Small intestine (tissue), 7 donors: ENCODE measurements around the gene SAMD11. TPM values are rescaled to one million over a fixed set of nuclear protein-coding genes. Genes with fewer than 3 reads are reported as not detected.
"Not testable (repeated sequence)": the region's sequence is repeated elsewhere in the genome, so short reads cannot be mapped to it uniquely, and the experiment has no call there.

Source experiments
- DNase-seq, 2 donors: peaks; one replicate each; pipeline versions ENCODE4 v3.0.0 to v3.0.0-alpha.2; 2013
- FAIRE-seq: peaks from 2 replicates; lab custom pipeline; 2012; peaks lifted over from hg19 to GRCh38; lab: Jason Lieb, UNC
- H3K27ac ChIP-seq, 3 donors: one replicate each; pipeline ENCODE4 v1.5.1; 2013; ENCODE audit warnings: low read length in 2 of 3, mild to moderate bottlenecking in 2 of 3, control low read depth in 1 of 3, inconsistent platforms in 1 of 3, low read depth in 1 of 3, moderate library complexity in 1 of 3
- H3K27me3 ChIP-seq, 3 donors: one replicate each; pipeline ENCODE4 v1.6.1; 2013; ENCODE audit warnings: low read length in 3 of 3, inconsistent platforms in 1 of 3; ENCODE audit not compliant: control insufficient read depth in 3 of 3, insufficient read depth in 3 of 3
- H3K36me3 ChIP-seq, 3 donors: one replicate each; pipeline ENCODE4 v1.6.1; 2013; ENCODE audit warnings: low read length in 3 of 3, inconsistent platforms in 1 of 3, low read depth in 1 of 3, mild to moderate bottlenecking in 1 of 3, moderate library complexity in 1 of 3; ENCODE audit not compliant: control insufficient read depth in 3 of 3, insufficient read depth in 2 of 3
- H3K4me1 ChIP-seq, 3 donors: one replicate each; pipeline ENCODE4 v1.6.1; 2013; ENCODE audit warnings: low read length in 2 of 3, inconsistent platforms in 1 of 3, low read depth in 1 of 3, mild to moderate bottlenecking in 1 of 3, moderate library complexity in 1 of 3; ENCODE audit not compliant: control insufficient read depth in 3 of 3, insufficient read depth in 2 of 3
- H3K4me3 ChIP-seq, 3 donors: one replicate each; pipeline ENCODE4 v1.5.1; 2013; ENCODE audit warnings: low read length in 3 of 3, control low read depth in 1 of 3, inconsistent platforms in 1 of 3, low read depth in 1 of 3, mild to moderate bottlenecking in 1 of 3, moderate library complexity in 1 of 3
- H3K9me3 ChIP-seq, 2 donors: one replicate each; pipeline ENCODE4 v1.6.1; 2013; ENCODE audit warnings: low read depth in 1 of 2, low read length in 1 of 2; ENCODE audit not compliant: control insufficient read depth in 2 of 2, insufficient read depth in 1 of 2
- WGBS, 3 donors: extraction: QIAGEN DNeasy Blood & Tissue Kit; methylation state at CpG; one replicate each; pipeline ENCODE4 v1.1.7; 2013; 5-methylcytosine and 5-hydroxymethylcytosine counted together
- polyA plus RNA-seq, 4 donors: library from polyadenylated mRNA; stranded (reverse) in 3 of 4; unstranded in 1 of 4; fragments of 200-250 nt in 3 of 4; fragments of 120-200 nt in 1 of 4; gene quantifications; one replicate each; pipeline versions ENCODE4 v1.2.1 to v1.2.3, GENCODE V29; 2013
- donor health status: healthy with polysubstance abuse.
- donor health status: control.
- donor health status: control.
- donor health status: Bipolar disorder and iron deficiency.
- donor health status: healthy.

Gene SAMD11
- polyA plus RNA-seq, 4 donors: 0.89 to 13.6 (median 6.8) TPM

DNA sequence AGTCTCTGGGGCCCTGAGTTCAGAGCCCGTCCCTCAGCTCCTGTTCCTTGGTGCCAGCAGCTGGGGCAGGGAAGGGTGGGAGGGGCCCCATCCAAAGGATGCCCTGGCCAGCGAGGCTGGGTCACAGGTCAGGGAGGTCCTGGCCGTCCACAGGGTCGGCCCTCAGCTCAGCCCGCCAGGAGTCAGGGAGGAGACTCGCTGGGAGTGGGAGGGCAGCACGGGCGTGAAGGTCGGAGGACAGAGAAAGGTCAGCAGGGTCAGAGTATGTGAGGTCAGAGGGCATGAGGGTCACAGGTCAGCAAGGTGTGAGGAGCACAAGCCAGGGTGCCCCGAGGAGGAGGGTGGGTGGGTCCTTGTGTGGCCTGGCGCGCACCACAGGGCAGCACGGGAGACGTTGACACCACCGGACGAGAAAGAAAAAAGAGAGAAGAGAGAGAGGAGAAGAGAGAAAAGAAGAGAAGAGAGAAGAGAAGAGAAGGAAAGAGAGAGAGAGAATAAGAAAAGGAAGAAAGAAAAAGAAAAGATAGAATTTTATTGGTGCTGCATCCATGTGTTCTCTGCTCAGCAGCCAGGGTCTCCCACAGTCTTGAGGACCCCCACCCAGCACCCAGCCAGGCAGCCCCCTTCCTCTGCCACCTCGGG, 51.1 kb downstream of the SAMD11 start:
- no peak overlapping the region for H3K27ac ChIP-seq

DNA sequence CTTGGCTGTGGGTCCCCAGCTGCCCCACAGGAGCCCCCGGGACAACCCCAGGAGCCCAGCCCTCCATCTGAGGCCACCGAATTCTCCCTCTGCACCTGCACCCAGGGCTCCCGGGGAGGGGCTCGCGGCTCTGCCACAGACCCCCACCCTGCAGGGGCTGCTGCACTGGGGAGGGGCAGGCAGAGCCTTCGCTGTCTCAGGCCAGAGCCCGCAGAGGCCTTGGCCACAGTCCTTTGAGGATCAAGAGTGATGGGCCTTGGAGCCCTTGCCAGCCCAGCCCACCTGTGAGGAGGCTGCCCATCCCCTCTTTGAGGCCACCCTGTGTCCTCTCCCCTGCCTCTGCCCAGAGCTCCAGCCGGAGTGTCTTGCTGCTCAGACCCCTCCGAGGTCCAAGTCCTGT, 51.6 kb downstream of the SAMD11 start:
- no peaks in the 10 kb centered on the region for H3K4me1 ChIP-seq
- H3K9me3 ChIP-seq: peaks cover 0 to 3% of the 10 kb centered on the region in 2 donors
- H3K4me3 ChIP-seq: no peak overlapping the region
- 37 to 70% (median 41%) methylated on average over 9 of the region's 9 CpGs for WGBS, 3 donors
- FAIRE-seq: no peak
- no peaks in the 10 kb centered on the region for H3K36me3 ChIP-seq
- H3K27me3 ChIP-seq: peaks cover 0 to 47% (median 9%) of the 10 kb centered on the region in 3 donors
- DNase-seq: no peak
- no peak overlapping the region for H3K27ac ChIP-seq

More for the DNA sequence above, 51.1 kb downstream of the SAMD11 start:
- Histone ChIP-seq H3K27me3 (peaks cover 0 to 50% (median 10%) of the 10 kb centered on the region in 3 donors), H3K36me3 (no peaks in the 10 kb centered on the region), H3K9me3 (peaks cover 0 to 3% of the 10 kb centered on the region in 2 donors), H3K4me3 (no peak overlapping the region), H3K4me1 (no peaks in the 10 kb centered on the region)
- 62 to 70% (median 69%) methylated on average over 17 of the region's 17 CpGs for WGBS, 3 donors
- FAIRE-seq: no peak
- DNase-seq: no peak

DNA sequence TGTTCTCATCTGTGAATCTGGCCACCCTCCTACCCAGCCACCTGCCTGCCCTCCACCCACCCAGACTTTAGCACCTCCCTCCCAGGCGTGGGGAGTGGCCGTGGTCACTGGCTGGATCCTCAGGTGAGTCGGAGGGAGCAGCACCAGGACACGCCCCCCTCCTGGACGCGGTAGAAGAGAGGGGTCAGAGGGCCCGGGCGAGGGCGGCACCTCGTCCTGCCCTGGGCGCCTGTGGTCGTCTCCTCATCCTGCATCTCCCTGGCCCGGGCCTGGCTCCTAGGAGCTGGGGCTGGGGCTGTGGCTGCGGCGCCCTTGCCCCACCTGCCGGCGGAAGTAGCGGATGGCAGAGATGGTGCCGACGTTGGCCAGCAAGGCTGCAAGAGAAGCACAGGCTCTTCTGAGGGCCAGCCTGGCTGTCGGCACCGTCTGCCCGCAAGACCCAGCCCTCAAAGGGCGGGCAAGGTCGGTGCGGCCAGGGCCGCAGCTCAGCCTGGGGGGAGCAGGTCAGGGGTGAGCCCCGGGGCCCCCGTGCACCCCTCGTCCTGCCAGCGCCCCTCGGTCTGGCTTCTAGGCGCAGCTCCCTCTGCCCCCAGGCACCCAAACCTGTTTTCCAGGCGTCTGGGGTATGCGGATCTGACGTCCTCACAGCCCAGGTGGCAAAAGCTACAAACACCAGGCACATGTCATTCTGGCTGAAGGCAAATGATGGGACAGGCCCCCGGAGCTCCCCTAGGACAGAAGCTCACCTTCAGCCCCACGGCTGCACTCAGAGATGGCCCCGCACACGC, 52.4 kb downstream of the SAMD11 start:
- H3K9me3 ChIP-seq: peaks cover 0 to 3% of the 10 kb centered on the region in 2 donors
- H3K27me3 ChIP-seq: peaks cover 0 to 45% (median 7%) of the 10 kb centered on the region in 3 donors
- peak; percentile 68 to 75 for DNase-seq
- H3K27ac ChIP-seq: no peak overlapping the region
- no peaks in the 10 kb centered on the region for H3K36me3 ChIP-seq
- no peak for FAIRE-seq
- peak overlapping the region in 2 of 3 donors; percentile 10 to 30 for H3K4me3 ChIP-seq
- 1 to 6% (median 3%) methylated on average over 37 to 40 of the region's 40 CpGs for WGBS, 3 donors
- no peaks in the 10 kb centered on the region for H3K4me1 ChIP-seq

DNA sequence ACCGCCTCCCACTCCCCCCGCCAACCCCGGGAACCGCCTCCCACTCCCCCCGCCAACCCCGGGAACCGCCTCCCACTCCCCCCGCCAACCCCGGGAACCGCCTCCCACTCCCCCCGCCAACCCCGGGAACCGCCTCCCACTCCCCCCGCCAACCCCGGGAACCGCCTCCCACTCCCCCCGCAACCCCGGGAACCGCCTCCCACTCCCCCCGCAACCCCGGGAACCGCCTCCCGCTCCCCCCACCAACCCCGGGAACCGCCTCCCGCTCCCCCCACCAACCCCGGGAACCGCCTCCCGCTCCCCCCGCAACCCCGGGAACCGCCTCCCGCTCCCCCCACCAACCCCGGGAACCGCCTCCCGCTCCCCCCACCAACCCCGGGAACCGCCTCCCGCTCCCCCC, 53.1 kb downstream of the SAMD11 start:
- not testable (repeated sequence) for H3K4me1 ChIP-seq, H3K27ac ChIP-seq, H3K36me3 ChIP-seq, H3K4me3 ChIP-seq, DNase-seq, FAIRE-seq, H3K9me3 ChIP-seq
- H3K27me3 ChIP-seq: peaks cover 0 to 45% (median 4%) of the 10 kb centered on the region in 3 donors
- 57 to 63% (median 58%) methylated on average over 11 to 16 of the region's 39 CpGs for WGBS, 3 donors

DNA sequence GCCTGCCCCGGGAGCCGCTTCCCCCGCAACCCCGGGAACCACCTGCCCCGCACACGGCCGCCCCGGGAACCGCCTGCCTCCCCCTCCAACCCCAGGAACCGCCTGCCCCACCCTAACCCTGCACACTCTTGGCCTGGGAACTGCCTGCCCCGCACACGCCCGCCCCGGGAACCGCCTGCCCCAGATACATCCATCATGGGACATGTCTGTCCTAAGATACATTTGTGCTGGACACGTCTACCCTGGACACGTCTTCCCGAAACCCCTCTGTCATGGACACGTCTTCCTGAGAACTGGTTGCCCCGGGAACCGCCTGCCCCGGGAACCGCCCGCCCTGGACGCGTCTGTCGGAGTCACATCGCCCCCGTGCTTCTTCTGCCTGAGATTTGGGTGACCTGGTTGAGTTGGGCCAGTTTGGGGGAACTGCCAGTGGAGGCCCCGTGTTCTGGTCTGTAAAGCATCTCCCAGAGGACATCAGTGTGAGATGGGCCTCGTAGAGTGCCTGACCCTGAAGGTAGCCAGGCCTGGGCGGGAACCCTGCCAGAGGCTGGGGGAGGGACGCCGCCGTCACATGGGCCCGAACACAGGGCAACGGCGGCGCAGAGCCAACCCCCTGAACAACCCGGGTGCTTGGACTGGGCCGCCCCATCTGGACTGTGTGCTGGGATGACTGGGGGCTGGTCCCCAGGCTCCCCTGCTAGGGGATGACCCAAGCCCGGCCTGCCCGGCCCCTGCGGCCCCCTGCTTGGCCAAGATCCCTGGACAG, 54.5 kb downstream of the SAMD11 start:
- Histone ChIP-seq H3K27me3 (peaks cover 0 to 48% (median 5%) of the 10 kb centered on the region in 3 donors), H3K4me1 (no peaks in the 10 kb centered on the region), H3K9me3 (peaks cover 0 to 3% of the 10 kb centered on the region in 2 donors), H3K36me3 (no peaks in the 10 kb centered on the region), H3K27ac (no peak overlapping the region), H3K4me3 (no peak overlapping the region)
- WGBS, 3 donors: 74 to 86% (median 81%) methylated on average over 40 to 44 of the region's 44 CpGs
- DNase-seq (no peak), FAIRE-seq (no peak)

DNA sequence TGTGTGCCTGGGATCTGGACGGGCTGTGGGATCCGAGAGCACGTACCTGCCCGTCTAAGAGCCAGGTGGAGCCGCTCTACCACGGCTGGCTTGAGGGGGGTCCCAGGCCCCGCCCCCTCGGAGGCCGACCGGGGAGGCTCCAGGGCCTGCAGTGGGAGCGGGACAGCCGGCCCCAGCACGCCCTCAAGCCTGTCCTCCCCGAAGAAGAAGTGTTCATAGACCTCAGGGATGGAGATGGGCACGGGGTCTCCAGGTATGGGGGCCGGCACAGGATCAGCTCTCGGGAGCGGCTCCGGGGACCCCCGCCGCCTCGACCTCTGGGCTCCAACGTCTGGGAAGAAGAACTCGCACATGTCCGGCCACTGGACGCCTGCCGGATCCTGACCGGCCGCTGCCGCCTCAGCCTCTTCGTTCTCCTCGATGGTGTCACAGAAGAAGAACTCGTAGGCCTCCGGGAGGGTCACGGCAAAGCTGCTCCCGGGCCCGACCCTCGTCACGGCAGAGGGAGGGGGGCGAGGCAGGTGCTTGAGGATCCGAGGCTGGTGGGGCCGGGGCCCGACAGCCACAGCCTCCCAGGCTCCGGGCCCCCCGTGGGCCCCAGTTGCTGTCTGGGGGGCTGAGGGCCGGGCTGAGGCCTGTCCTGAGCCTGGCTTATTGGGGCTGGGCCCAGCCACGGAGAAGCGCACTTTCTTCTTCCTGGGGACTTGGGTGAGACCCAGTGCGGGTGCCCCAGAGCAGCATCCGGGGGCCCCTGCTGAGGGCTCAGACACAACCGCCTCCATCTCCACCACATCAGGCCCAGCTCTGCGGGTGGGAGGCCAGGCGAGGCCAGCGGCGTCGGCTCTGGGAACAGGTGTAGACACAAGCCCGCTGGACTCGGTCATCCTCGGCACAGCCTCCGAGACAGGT, 55.4 kb downstream of the SAMD11 start:
- Histone ChIP-seq H3K4me1 (no peaks in the 10 kb centered on the region), H3K9me3 (peaks cover 0 to 3% of the 10 kb centered on the region in 2 donors), H3K27ac (no peak overlapping the region), H3K36me3 (no peaks in the 10 kb centered on the region), H3K27me3 (peaks cover 0 to 52% (median 5%) of the 10 kb centered on the region in 3 donors), H3K4me3 (no peak overlapping the region)
- 86 to 89% (median 88%) methylated on average over 53 to 60 of the region's 60 CpGs for WGBS, 3 donors
- FAIRE-seq (no peak), DNase-seq (no peak)

DNA sequence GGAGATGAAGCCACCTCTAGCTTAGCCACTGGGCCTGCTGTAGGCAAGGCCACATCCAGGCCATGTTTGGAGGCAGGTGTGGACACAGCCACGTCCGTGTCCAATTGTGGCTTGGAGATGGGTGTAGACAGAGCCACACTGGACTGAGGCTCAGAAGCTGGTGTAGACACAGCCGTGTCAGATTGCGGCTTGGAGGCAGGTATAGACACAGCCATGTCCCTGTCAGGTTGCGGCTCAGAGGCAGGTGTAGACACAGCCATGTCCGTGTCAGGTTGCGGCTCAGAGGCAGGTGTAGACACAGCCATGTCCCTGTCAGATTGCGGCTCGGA, 56.0 kb downstream of the SAMD11 start:
- DNase-seq (no peak), FAIRE-seq (no peak)
- H3K4me1 ChIP-seq: no peaks in the 10 kb centered on the region
- no peaks in the 10 kb centered on the region for H3K36me3 ChIP-seq
- H3K27me3 ChIP-seq: peaks cover 0 to 50% (median 5%) of the 10 kb centered on the region in 3 donors
- peaks cover 0 to 3% of the 10 kb centered on the region in 2 donors for H3K9me3 ChIP-seq
- no peak overlapping the region for H3K4me3 ChIP-seq
- no peak overlapping the region for H3K27ac ChIP-seq
- 76 to 93% (median 89%) methylated on average over 9 of the region's 9 CpGs for WGBS, 3 donors
